ENCODE results near the gene ADAM8. TPM values are rescaled to one million over a fixed set of nuclear protein-coding genes. Genes with fewer than 3 reads are reported as not detected.

The ADAM8 gene
- total and polyA plus RNA-seq, 2 of the 8 experiments (the other 6 are each of a cell fraction or from before 2014, with no cell fraction given): 4.6 TPM

GRCh38 chr10:133218891-133219290, 57.8 kb downstream of the ADAM8 start (continued):
- TF ChIP-seq CHD7 (IDR thresholded peaks at IDR 0.05; ENCODE audit: insufficient replicate concordance, low read length) (no peak), TAF7 (optimal IDR thresholded peaks at IDR 0.05; ENCODE audit: borderline replicate concordance, low read depth, low read length) (no peak), SIN3A (conservative IDR thresholded peaks at IDR 0.05 in 1 of 2, IDR thresholded peaks at IDR 0.05 in 1 of 2; ENCODE audit: low read depth in 1 of 2, low read length in 2 of 2) (no peak), RAD21 (IDR thresholded peaks at IDR 0.05 in 1 of 2, conservative IDR thresholded peaks at IDR 0.05 in 1 of 2; ENCODE audit: low read depth in 2 of 2, low read length in 2 of 2) (no peak), ATF2 (IDR thresholded peaks at IDR 0.05; ENCODE audit: low read length) (no peak), CBX8 (IDR thresholded peaks at IDR 0.05; ENCODE audit: borderline replicate concordance, low read depth, low read length) (no peak), TBP (IDR thresholded peaks at IDR 0.05; ENCODE audit: low read depth, low read length) (no peak)
